IPS DF 6.9 (cell line): ENCODE results near the gene EPB41L1.

Experiments used
- DNase-seq: peaks from one replicate; pipeline ENCODE4 v3.0.0-alpha.2; 2013; ENCODE audit warnings: low read depth, low spot score
- H3K27ac ChIP-seq: one replicate; pipeline ENCODE4 v1.5.1; 2013; ENCODE audit warnings: low read length, control low read depth
- H3K27me3 ChIP-seq: 2 replicates; pipeline ENCODE4 v1.6.1; 2013; ENCODE audit warnings: mild to moderate bottlenecking, low read length; ENCODE audit not compliant: control insufficient read depth, insufficient read depth
- H3K36me3 ChIP-seq: 2 replicates; pipeline ENCODE4 v1.6.1; 2013; ENCODE audit warnings: low read length; ENCODE audit not compliant: control insufficient read depth, insufficient read depth
- H3K4me1 ChIP-seq: 2 replicates; pipeline ENCODE4 v1.6.1; 2013; ENCODE audit warnings: low read length; ENCODE audit not compliant: control insufficient read depth, insufficient read depth
- H3K4me3 ChIP-seq: 2 replicates; pipeline ENCODE4 v1.5.1; 2013; ENCODE audit warnings: mild to moderate bottlenecking, low read length
- H3K9me3 ChIP-seq: 2 replicates; pipeline ENCODE4 v1.6.1; 2013; ENCODE audit warnings: low read length, inconsistent platforms; ENCODE audit not compliant: control insufficient read depth, insufficient read depth
- WGBS: extraction: QIAGEN DNeasy Blood & Tissue Kit; methylation state at CpG from one replicate; pipeline ENCODE4 v1.1.7; 2013; ENCODE audit warnings: mixed read lengths, missing lambda C conversion rate; ENCODE audit not compliant: insufficient read length, insufficient coverage; 5-methylcytosine and 5-hydroxymethylcytosine counted together

The EPB41L1 gene

GRCh38 chr20:36279362-36279761 lies 124.8 kb downstream of the EPB41L1 start:
- H3K4me3 ChIP-seq, result no peak overlapping the region
- 0 out of 2 replicates have a peak, but pooled peaks cover 1% of the 10 kb centered on the region for H3K4me1 ChIP-seq
- no peaks in the 10 kb centered on the region for H3K9me3 ChIP-seq
- no peaks in the 10 kb centered on the region for H3K36me3 ChIP-seq
- WGBS, result no CpG with 5 or more reads among the region's 5 CpGs
- H3K27ac ChIP-seq, result no peak overlapping the region
- DNase-seq, result no peak
- no peaks in the 10 kb centered on the region for H3K27me3 ChIP-seq

GRCh38 chr20:36279776-36280175 lies 125.2 kb downstream of the EPB41L1 start:
- H3K4me3 ChIP-seq, result no peak overlapping the region
- H3K4me1 ChIP-seq, result no peaks in the 10 kb centered on the region
- no peak for DNase-seq
- no peaks in the 10 kb centered on the region for H3K27me3 ChIP-seq
- H3K9me3 ChIP-seq, result no peaks in the 10 kb centered on the region
- WGBS, result no CpG with 5 or more reads among the region's 6 CpGs
- H3K36me3 ChIP-seq, result no peaks in the 10 kb centered on the region
- no peak overlapping the region for H3K27ac ChIP-seq

GRCh38 chr20:36281785-36282380 lies 127.3 kb downstream of the EPB41L1 start:
- Histone ChIP-seq H3K9me3 (no peaks in the 10 kb centered on the region), H3K27ac (no peak overlapping the region), H3K36me3 (no peaks in the 10 kb centered on the region), H3K4me3 (no peak overlapping the region), H3K4me1 (no peaks in the 10 kb centered on the region), H3K27me3 (no peaks in the 10 kb centered on the region)
- no CpG with 5 or more reads among the region's 10 CpGs for WGBS
- no peak for DNase-seq
